Islet of Langerhans (tissue), 1 donor: ENCODE measurements around the gene DIAPH1.
"Not testable (repeated sequence)": the region's sequence is repeated elsewhere in the genome, so short reads cannot be mapped to it uniquely, and the experiment has no call there.

Experiments
- FAIRE-seq: peaks from one replicate; lab custom pipeline; 2011; peaks lifted over from hg19 to GRCh38; lab: Jason Lieb, UNC

Gene DIAPH1

GRCh38 chr5:141609921-141610320 is 8.9 kb downstream of the DIAPH1 start:
- FAIRE-seq = not testable (repeated sequence)

GRCh38 chr5:141609044-141609443 is 9.8 kb downstream of the DIAPH1 start:
- no peak for FAIRE-seq

GRCh38 chr5:141608557-141608956 is 10.2 kb downstream of the DIAPH1 start:
- FAIRE-seq = no peak

GRCh38 chr5:141608046-141608445 is 10.8 kb downstream of the DIAPH1 start:
- no peak for FAIRE-seq

- no peak for FAIRE-seq
Measured at GRCh38 chr5:141605523-141606277, 13.1 kb downstream of the DIAPH1 start.

GRCh38 chr5:141603923-141604717 is 14.7 kb downstream of the DIAPH1 start:
- FAIRE-seq = no peak

GRCh38 chr5:141602606-141603005 is 16.2 kb downstream of the DIAPH1 start:
- FAIRE-seq = no peak

GRCh38 chr5:141598391-141599345 is 20.1 kb downstream of the DIAPH1 start:
- peak; percentile 88 for FAIRE-seq

- FAIRE-seq = peak; percentile 5
Measured at GRCh38 chr5:141597814-141598213, 21.0 kb downstream of the DIAPH1 start.

GRCh38 chr5:141597394-141597793 is 21.4 kb downstream of the DIAPH1 start:
- no peak for FAIRE-seq

- FAIRE-seq = no peak
Measured at GRCh38 chr5:141596867-141597266, 21.9 kb downstream of the DIAPH1 start.

- FAIRE-seq = no peak
Measured at GRCh38 chr5:141590127-141590526, 28.7 kb downstream of the DIAPH1 start.

- FAIRE-seq = no peak
Measured at GRCh38 chr5:141586246-141586645, 32.6 kb downstream of the DIAPH1 start.

- peak; percentile 47 for FAIRE-seq
Measured at GRCh38 chr5:141585594-141585993, 33.2 kb downstream of the DIAPH1 start.

- FAIRE-seq = no peak
Measured at GRCh38 chr5:141574122-141574510, 44.7 kb downstream of the DIAPH1 start.

GRCh38 chr5:141573489-141574121 is 45.2 kb downstream of the DIAPH1 start:
- no peak for FAIRE-seq

- no peak for FAIRE-seq
Measured at GRCh38 chr5:141570655-141571054, 48.1 kb downstream of the DIAPH1 start.

GRCh38 chr5:141567513-141568117 is 51.2 kb downstream of the DIAPH1 start:
- peak; percentile 85 for FAIRE-seq

GRCh38 chr5:141565826-141566570 is 52.8 kb downstream of the DIAPH1 start:
- FAIRE-seq = no peak

GRCh38 chr5:141564216-141564692 is 54.5 kb downstream of the DIAPH1 start:
- peak; percentile 99 for FAIRE-seq
